Thymus (tissue), 11 donors: ENCODE results near the gene SKAP2. TPM values are rescaled to one million over a fixed set of nuclear protein-coding genes. Genes with fewer than 3 reads are reported as not detected.
A peak's percentile ranks its signal among the peaks of the same experiment; 100 is the strongest.

Source experiments
- DNase-seq, 9 donors: peaks; one replicate each; pipeline ENCODE4 v3.0.0-alpha.2; 2013; ENCODE audit warnings: low spot score in 9 of 9, low read depth in 6 of 9, missing footprints in 1 of 9
- H3K27ac ChIP-seq, 2 donors: one replicate each; pipeline ENCODE4 v1.5.1; 2013; ENCODE audit warnings: control low read depth in 1 of 2, low read depth in 1 of 2, low read length in 1 of 2, mild to moderate bottlenecking in 1 of 2, moderate library complexity in 1 of 2
- H3K27me3 ChIP-seq, 2 donors: one replicate each; pipeline ENCODE4 v1.5.1; 2013; ENCODE audit warnings: low read length in 1 of 2; ENCODE audit not compliant: control insufficient read depth in 2 of 2, insufficient read depth in 1 of 2
- H3K36me3 ChIP-seq, 2 donors: one replicate each; pipeline ENCODE4 v1.5.1; 2013; ENCODE audit warnings: low read length in 1 of 2, mild to moderate bottlenecking in 1 of 2, moderate library complexity in 1 of 2; ENCODE audit not compliant: control insufficient read depth in 2 of 2, insufficient read depth in 2 of 2
- H3K4me1 ChIP-seq, 2 donors: one replicate each; pipeline ENCODE4 v1.5.1; 2013; ENCODE audit warnings: low read length in 2 of 2; ENCODE audit not compliant: control insufficient read depth in 2 of 2, insufficient read depth in 2 of 2
- H3K4me3 ChIP-seq, 2 donors: one replicate each; pipeline ENCODE4 v1.5.1; 2013; ENCODE audit warnings: low read length in 2 of 2, control low read depth in 1 of 2, mild to moderate bottlenecking in 1 of 2
- H3K9me3 ChIP-seq, 2 donors: one replicate each; pipeline ENCODE4 v1.5.1; 2013; ENCODE audit warnings: low read length in 1 of 2, mild to moderate bottlenecking in 1 of 2; ENCODE audit not compliant: control insufficient read depth in 2 of 2, insufficient read depth in 1 of 2
- WGBS: extraction: QIAGEN DNeasy Blood & Tissue Kit; methylation state at CpG from one replicate; pipeline ENCODE4 v1.1.7; 2013; 5-methylcytosine and 5-hydroxymethylcytosine counted together
- polyA plus RNA-seq: library from polyadenylated mRNA; stranded (reverse); fragments of 200-250 nt; gene quantifications from one replicate; pipeline ENCODE4 v1.2.3, GENCODE V29; 2013
- total RNA-seq: library from RNA; stranded (reverse); fragments of 120-200 nt; gene quantifications from one replicate; pipeline ENCODE4 v1.2.4, GENCODE V29; 2013
- donor health status: healthy.

SKAP2 gene
- total and polyA plus RNA-seq, 2 donors = 9.8 to 10.6 TPM

- Histone ChIP-seq H3K4me1 (no peaks in the 10 kb centered on the region), H3K4me3 (no peak overlapping the region), H3K9me3 (no peaks in the 10 kb centered on the region), H3K36me3 (no peaks in the 10 kb centered on the region), H3K27ac (no peak overlapping the region), H3K27me3 (no peaks in the 10 kb centered on the region)
- no peak for DNase-seq
- WGBS = 93% methylated on average over 3 of the region's 3 CpGs
Observed at GRCh38 chr7:26891400-26892350, 27.3 kb upstream of the SKAP2 start.

DNA sequence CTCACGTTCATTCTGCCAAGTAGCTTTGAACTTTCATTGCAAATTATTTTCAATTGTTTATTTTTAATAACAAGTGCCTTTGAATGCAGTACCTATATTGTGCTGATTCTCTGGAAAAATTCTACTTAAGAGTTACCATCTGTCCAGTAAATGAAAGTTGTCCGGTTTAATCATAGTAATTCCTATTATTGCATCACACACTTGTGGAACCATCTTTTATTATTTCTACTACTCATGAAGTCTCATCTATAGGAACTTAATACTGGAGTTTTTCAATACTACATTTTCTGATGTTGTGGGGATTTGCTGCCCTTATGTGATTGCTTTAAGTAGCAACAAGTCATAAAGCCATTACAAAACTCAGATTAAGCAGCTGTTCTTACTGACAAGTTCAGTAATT lies 16.5 kb upstream of the SKAP2 start:
- no peaks in the 10 kb centered on the region for H3K36me3 ChIP-seq
- peaks cover 0 to 3% of the 10 kb centered on the region in 2 donors for H3K9me3 ChIP-seq
- no peak overlapping the region for H3K27ac ChIP-seq
- H3K27me3 ChIP-seq = no peaks in the 10 kb centered on the region
- WGBS = 96% methylated on average over 2 of the region's 2 CpGs
- H3K4me3 ChIP-seq = no peak overlapping the region
- no peaks in the 10 kb centered on the region for H3K4me1 ChIP-seq
- DNase-seq = no peak

- H3K4me1 ChIP-seq = no peaks in the 10 kb centered on the region
- no peaks in the 10 kb centered on the region for H3K36me3 ChIP-seq
- WGBS = 91% methylated on average over 1 of the region's 1 CpG
- H3K4me3 ChIP-seq = no peak overlapping the region
- DNase-seq = no peak
- no peak overlapping the region for H3K27ac ChIP-seq
- no peaks in the 10 kb centered on the region for H3K27me3 ChIP-seq
- H3K9me3 ChIP-seq = no peaks in the 10 kb centered on the region
Observed at GRCh38 chr7:26879671-26880070, 15.3 kb upstream of the SKAP2 start.

DNA sequence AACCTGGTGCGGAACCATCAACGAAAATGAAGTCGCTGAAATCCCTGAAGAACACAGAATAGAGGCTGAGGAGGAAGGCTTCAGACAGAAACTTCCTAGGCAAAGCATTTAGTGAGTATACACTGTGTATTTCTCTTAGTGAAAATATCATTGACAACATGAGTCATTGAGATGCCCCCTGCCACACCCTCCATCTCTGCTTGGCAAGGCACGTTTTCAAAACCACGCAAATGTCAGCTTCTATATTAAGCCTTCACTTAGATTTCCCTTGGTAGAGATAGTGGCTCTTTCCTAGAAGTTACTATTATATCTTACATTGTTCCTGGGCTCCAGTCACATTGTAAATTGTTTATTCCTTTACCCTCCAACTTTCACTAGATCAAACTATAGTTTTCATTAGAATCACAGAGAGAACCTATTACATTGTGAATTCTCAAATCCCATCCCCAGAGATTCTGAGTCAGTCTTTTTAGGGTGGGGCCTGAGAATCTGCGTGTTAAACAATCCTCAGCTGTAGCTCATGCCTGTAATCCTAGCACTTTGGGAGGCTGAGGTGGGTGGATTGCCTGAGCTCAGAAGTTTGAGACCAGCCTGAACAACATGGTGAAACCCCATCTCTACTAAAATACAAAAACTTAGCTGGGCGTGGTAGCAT lies 4.6 kb upstream of the SKAP2 start:
- H3K27ac ChIP-seq = no peak overlapping the region
- 85% methylated on average over 7 of the region's 7 CpGs for WGBS
- H3K4me1 ChIP-seq = peaks cover 0 to 3% of the 10 kb centered on the region in 2 donors
- H3K36me3 ChIP-seq = no peaks in the 10 kb centered on the region
- no peaks in the 10 kb centered on the region for H3K9me3 ChIP-seq
- DNase-seq = no peak
- no peak overlapping the region for H3K4me3 ChIP-seq
- peaks cover 0 to 6% of the 10 kb centered on the region in 2 donors for H3K27me3 ChIP-seq

DNA sequence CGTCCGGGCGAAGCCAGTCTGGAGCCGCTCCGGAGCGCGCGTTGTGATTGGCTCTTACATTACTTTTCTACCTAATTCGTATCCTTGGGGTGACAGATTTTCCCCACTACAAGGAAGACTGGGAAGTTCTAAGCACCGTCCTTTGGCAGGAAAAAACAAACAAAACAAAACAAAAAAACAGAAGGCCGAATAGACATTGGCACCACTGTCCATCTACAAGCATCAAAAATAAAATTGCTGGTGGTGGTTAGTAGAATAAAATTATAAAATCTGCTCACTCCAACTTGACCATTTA lies 651 bp upstream of the SKAP2 start:
- H3K36me3 ChIP-seq = no peaks in the 10 kb centered on the region
- peaks cover 0 to 6% of the 10 kb centered on the region in 2 donors for H3K27me3 ChIP-seq
- 8% methylated on average over 11 of the region's 11 CpGs for WGBS
- H3K27ac ChIP-seq = peak overlapping the region; percentile 85 to 88
- H3K4me3 ChIP-seq = peak overlapping the region; percentile 85 to 94
- H3K9me3 ChIP-seq = no peaks in the 10 kb centered on the region
- DNase-seq = no peak
- peaks cover 4 to 5% of the 10 kb centered on the region in 2 donors for H3K4me1 ChIP-seq

DNA sequence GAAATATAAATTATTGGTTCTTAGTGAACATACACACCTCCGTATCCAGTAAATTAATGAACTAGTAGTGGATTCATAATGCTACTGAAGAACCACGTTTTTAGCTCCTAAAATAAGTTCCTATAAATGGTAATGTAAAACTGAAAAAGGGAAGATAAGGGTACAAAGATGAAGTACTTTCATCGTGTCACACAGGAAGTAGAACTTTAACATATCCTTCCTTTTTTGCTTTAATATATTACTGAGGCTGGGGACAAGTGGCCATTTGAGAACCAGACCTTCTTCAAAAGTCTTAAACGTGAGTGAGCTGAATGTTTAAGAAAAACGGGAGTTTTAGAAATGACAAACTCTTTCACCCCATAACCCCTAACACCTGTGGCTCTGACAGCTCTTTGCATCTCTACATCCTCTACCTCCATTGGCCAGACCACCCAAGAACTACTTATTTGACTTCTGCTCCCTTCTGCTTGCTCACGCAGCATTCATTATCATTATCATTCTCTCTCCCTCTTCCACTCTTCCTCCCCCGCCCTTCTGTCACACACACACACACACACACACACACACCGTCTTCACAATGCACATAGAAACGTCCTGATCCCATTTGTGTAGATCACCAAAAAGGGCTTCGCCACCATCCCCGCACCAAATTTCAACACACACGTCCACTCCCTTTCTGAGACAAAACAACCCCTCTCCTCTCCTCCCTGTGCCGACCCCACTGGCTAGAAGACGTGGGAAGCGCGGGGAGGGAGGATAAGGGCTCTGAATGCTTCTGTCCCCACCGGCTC lies 677 bp downstream of the SKAP2 start:
- H3K4me3 ChIP-seq = peak overlapping the region; percentile 85 to 94
- peaks cover 4 to 9% of the 10 kb centered on the region in 2 donors for H3K27me3 ChIP-seq
- peak in 7 of 9 donors; percentile 30 to 66 (median 37) for DNase-seq
- no peaks in the 10 kb centered on the region for H3K9me3 ChIP-seq
- H3K4me1 ChIP-seq = peaks cover 4 to 5% of the 10 kb centered on the region in 2 donors
- WGBS = under 1% methylated on average over 17 of the region's 17 CpGs
- H3K27ac ChIP-seq = peak overlapping the region; percentile 85 to 88
- no peaks in the 10 kb centered on the region for H3K36me3 ChIP-seq

GRCh38 chr7:26862834-26863233 lies 1.6 kb downstream of the SKAP2 start:
- Histone ChIP-seq H3K4me3 (no peak overlapping the region), H3K4me1 (peaks cover 4 to 5% of the 10 kb centered on the region in 2 donors), H3K27ac (no peak overlapping the region)

GRCh38 chr7:26861050-26861449 lies 3.3 kb downstream of the SKAP2 start:
- Histone ChIP-seq H3K4me1 (peaks cover 4 to 5% of the 10 kb centered on the region in 2 donors), H3K9me3 (no peaks in the 10 kb centered on the region), H3K4me3 (no peak overlapping the region), H3K36me3 (no peaks in the 10 kb centered on the region), H3K27ac (no peak overlapping the region), H3K27me3 (peaks cover 11 to 32% of the 10 kb centered on the region in 2 donors)
- 91% methylated on average over 1 of the region's 1 CpG for WGBS
- no peak for DNase-seq

More at GRCh38 chr7:26862834-26863233, 1.6 kb downstream of the SKAP2 start:
- Histone ChIP-seq H3K27me3 (peaks cover 6 to 18% of the 10 kb centered on the region in 2 donors), H3K36me3 (no peaks in the 10 kb centered on the region), H3K9me3 (no peaks in the 10 kb centered on the region)
- DNase-seq = no peak
- WGBS = 69% methylated on average over 2 of the region's 2 CpGs
